SU-DHL-6 (cell line): ENCODE measurements around the gene ZXDC.
A peak's percentile ranks its signal among the peaks of the same experiment; 100 is the strongest.

ENCODE experiments used
- H2AFZ ChIP-seq: fragments of 200-600 bp; sonication (generic); 2 replicates; pipeline ENCODE4 v1.6.1; 2014; ENCODE audit warnings: low read depth, mild to moderate bottlenecking, moderate library complexity, mixed read lengths, antibody characterized with exemption, low read length; ENCODE audit not compliant: severe bottlenecking
- H3F3A ChIP-seq: fragments of 200-600 bp; shearing (Covaris generic); 2 replicates; pipeline ENCODE4 v1.6.0; 2016; ENCODE audit warnings: antibody characterized with exemption, mild to moderate bottlenecking; ENCODE audit not compliant: insufficient read depth
- H3K27ac ChIP-seq: fragments of 200-600 bp; sonication (generic); 2 replicates; pipeline ENCODE4 v1.5.1; 2016; ENCODE audit warnings: low read depth, mild to moderate bottlenecking, low read length, moderate library complexity, mixed read lengths
- H3K27me3 ChIP-seq: fragments of 200-600 bp; sonication (generic), shearing (Covaris generic); 2 replicates; pipeline ENCODE4 v1.6.0; 2014; ENCODE audit warnings: mild to moderate bottlenecking, low read length
- H3K36me3 ChIP-seq: fragments of 200-600 bp; sonication (generic); 2 replicates; pipeline ENCODE4 v1.6.1; 2014; ENCODE audit warnings: mild to moderate bottlenecking, low read length, mixed read lengths
- H3K4me2 ChIP-seq: fragments of 300-600, 200-600 bp; shearing (Covaris generic), sonication (generic); 2 replicates; pipeline ENCODE4 v1.6.0; 2014; ENCODE audit warnings: low read length, low read depth, mild to moderate bottlenecking; ENCODE audit not compliant: poor library complexity, severe bottlenecking
- H3K4me3 ChIP-seq: fragments of 200-600 bp; sonication (generic); 2 replicates; pipeline ENCODE4 v1.5.1; 2014; ENCODE audit warnings: antibody characterized with exemption, low read length, mild to moderate bottlenecking, mixed read lengths; ENCODE audit not compliant: insufficient read depth, poor library complexity, severe bottlenecking
- H3K79me2 ChIP-seq: fragments of 200-600 bp; sonication (generic); 2 replicates; pipeline ENCODE4 v1.6.1; 2014; ENCODE audit warnings: mild to moderate bottlenecking, low read length, moderate library complexity; ENCODE audit not compliant: insufficient read depth
- H3K9ac ChIP-seq: fragments of 200-600 bp; sonication (generic); 2 replicates; pipeline ENCODE4 v1.7.0; 2014; ENCODE audit warnings: mild to moderate bottlenecking, low read length
- H3K9me2 ChIP-seq: fragments of 200-600 bp; sonication (generic); replicated peaks from 2 replicates; pipeline ENCODE4 v1.6.1; 2014; ENCODE audit warnings: low read length; ENCODE audit not compliant: insufficient read depth
- H3K9me3 ChIP-seq: fragments of 200-600 bp; sonication (generic); 2 replicates; pipeline ENCODE4 v1.6.1; 2014; ENCODE audit warnings: low read length, mixed read lengths; ENCODE audit not compliant: insufficient read depth
- H4K20me1 ChIP-seq: fragments of 200-600 bp; sonication (generic); 2 replicates; pipeline ENCODE4 v1.6.1; 2014; ENCODE audit warnings: low read depth, mild to moderate bottlenecking, antibody characterized with exemption, low read length, moderate library complexity, mixed read lengths
- EZH2phosphoT487 ChIP-seq: fragments of 200-600 bp; sonication (generic), shearing (Covaris generic); conservative IDR thresholded peaks from 2 replicates; pipeline ENCODE4 v1.6.1; 2018; ENCODE audit warnings: mild to moderate bottlenecking, antibody characterized with exemption, low read length, moderate library complexity, mixed read lengths
- TF ChIP-seq, protein P1 (sequence below): fragments of 200-600 bp; sonication (generic); IDR thresholded peaks from one replicate; pipeline ENCODE4 v1.5.1; 2017; ENCODE audit warnings: antibody characterized with exemption, mild to moderate bottlenecking, low read length, moderate library complexity; ENCODE audit not compliant: insufficient read depth, poor library complexity, severe bottlenecking

The ZXDC gene, protein sequence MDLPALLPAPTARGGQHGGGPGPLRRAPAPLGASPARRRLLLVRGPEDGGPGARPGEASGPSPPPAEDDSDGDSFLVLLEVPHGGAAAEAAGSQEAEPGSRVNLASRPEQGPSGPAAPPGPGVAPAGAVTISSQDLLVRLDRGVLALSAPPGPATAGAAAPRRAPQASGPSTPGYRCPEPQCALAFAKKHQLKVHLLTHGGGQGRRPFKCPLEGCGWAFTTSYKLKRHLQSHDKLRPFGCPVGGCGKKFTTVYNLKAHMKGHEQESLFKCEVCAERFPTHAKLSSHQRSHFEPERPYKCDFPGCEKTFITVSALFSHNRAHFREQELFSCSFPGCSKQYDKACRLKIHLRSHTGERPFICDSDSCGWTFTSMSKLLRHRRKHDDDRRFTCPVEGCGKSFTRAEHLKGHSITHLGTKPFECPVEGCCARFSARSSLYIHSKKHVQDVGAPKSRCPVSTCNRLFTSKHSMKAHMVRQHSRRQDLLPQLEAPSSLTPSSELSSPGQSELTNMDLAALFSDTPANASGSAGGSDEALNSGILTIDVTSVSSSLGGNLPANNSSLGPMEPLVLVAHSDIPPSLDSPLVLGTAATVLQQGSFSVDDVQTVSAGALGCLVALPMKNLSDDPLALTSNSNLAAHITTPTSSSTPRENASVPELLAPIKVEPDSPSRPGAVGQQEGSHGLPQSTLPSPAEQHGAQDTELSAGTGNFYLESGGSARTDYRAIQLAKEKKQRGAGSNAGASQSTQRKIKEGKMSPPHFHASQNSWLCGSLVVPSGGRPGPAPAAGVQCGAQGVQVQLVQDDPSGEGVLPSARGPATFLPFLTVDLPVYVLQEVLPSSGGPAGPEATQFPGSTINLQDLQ

DNA sequence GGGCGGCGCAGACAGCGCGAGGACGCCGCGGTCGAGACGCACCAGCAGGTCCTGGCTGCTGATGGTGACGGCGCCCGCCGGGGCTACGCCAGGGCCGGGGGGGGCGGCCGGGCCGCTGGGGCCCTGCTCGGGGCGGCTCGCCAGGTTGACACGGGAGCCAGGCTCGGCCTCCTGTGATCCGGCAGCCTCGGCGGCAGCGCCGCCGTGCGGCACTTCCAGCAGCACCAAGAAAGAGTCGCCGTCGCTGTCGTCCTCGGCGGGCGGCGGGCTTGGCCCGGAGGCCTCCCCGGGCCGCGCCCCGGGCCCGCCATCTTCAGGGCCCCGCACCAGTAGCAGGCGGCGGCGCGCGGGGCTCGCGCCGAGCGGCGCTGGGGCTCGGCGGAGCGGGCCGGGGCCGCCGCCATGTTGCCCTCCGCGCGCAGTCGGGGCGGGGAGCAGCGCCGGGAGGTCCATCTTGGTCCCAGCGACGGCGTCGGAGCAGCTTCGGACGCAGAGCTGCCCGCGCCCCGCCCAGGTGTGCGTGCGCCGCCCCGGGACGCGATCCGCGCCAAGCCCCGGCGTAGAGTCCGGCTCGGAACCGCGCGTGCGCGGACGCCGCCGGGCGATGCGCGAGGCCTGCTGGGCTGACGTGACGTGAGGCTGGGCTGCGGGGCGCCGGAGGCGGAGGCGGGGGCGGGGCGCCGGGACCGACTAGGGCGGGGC lies at the start of gene ZXDC:
ZXDC (minus strand) TSS at position 479 of the 702 bp plus-strand sequence; CDS start at position 453, 26 bp downstream.
- H3K27me3 ChIP-seq: no peaks in the 10 kb centered on the region
- TF ChIP-seq EZH2phosphoT487: no peak
- TF ChIP-seq, protein P1, sequence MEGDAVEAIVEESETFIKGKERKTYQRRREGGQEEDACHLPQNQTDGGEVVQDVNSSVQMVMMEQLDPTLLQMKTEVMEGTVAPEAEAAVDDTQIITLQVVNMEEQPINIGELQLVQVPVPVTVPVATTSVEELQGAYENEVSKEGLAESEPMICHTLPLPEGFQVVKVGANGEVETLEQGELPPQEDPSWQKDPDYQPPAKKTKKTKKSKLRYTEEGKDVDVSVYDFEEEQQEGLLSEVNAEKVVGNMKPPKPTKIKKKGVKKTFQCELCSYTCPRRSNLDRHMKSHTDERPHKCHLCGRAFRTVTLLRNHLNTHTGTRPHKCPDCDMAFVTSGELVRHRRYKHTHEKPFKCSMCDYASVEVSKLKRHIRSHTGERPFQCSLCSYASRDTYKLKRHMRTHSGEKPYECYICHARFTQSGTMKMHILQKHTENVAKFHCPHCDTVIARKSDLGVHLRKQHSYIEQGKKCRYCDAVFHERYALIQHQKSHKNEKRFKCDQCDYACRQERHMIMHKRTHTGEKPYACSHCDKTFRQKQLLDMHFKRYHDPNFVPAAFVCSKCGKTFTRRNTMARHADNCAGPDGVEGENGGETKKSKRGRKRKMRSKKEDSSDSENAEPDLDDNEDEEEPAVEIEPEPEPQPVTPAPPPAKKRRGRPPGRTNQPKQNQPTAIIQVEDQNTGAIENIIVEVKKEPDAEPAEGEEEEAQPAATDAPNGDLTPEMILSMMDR: no peak
- peak within 1 kb of the TSS; percentile 79 for H3K4me2 ChIP-seq
- H2AFZ ChIP-seq: peak within 1 kb of the TSS; percentile 90
- H3K4me3 ChIP-seq: peak within 1 kb of the TSS; percentile 79
- peak within 1 kb of the TSS; percentile 71 for H3K9ac ChIP-seq
- no peaks in the 10 kb centered on the region for H4K20me1 ChIP-seq
- H3K9me2 ChIP-seq: no peaks in the 10 kb centered on the region
- no peaks in the 10 kb centered on the region for H3F3A ChIP-seq
- peaks cover 1% of the 10 kb centered on the region; the same call in 1 of the 2 replicates for H3K36me3 ChIP-seq
- peak within 1 kb of the TSS; percentile 36; the same call in 1 of the 2 replicates for H3K27ac ChIP-seq
- peaks cover 31% of the 10 kb centered on the region for H3K79me2 ChIP-seq
- H3K9me3 ChIP-seq: no peaks in the 10 kb centered on the region

GRCh38 chr3:126525091-126525852 lies 49.6 kb upstream of the ZXDC start:
- no peak overlapping the region for H2AFZ ChIP-seq
- no peak overlapping the region for H3K4me2 ChIP-seq
- no peaks in the 10 kb centered on the region for H3K79me2 ChIP-seq
- no peaks in the 10 kb centered on the region for H4K20me1 ChIP-seq
- H3K9me2 ChIP-seq: no peaks in the 10 kb centered on the region
- no peak for TF ChIP-seq EZH2phosphoT487
- TF ChIP-seq, protein P1: no peak
- no peaks in the 10 kb centered on the region for H3F3A ChIP-seq
- H3K9ac ChIP-seq: no peak overlapping the region
- H3K27ac ChIP-seq: no peak overlapping the region
- no peaks in the 10 kb centered on the region for H3K36me3 ChIP-seq
- no peaks in the 10 kb centered on the region for H3K9me3 ChIP-seq
- H3K27me3 ChIP-seq: no peaks in the 10 kb centered on the region
- no peak overlapping the region for H3K4me3 ChIP-seq

DNA sequence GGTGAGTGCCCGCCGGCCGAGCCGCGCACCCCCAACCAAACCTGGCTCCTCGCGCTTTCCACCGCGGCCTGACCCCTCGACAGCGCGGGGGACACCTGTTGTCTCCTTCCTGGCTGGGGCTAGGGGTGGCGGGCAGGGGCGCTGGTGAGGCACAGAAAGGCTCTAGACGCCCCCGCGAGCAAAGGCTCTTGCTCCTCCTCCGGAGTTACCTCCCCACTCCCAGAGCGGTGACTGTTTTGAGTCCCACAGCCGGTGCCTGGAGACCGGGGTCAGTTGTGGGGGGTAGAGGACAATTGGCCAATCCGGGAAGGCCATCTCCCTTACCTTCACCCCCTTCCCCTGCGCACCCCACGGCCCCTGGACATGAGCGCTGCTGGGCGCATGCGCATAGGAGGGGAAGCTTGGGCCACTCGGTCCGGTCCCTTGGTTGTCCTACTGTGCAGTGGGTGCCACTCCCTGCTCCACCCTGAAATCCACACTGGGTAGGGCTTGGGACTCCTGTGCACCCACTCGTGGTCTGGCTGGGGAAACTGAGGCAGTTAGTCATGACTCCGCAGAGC lies 48.8 kb upstream of the ZXDC start:
- no peak overlapping the region for H2AFZ ChIP-seq
- H3K9ac ChIP-seq: no peak overlapping the region

More for the DNA sequence above, 48.8 kb upstream of the ZXDC start:
- Histone ChIP-seq H3F3A (no peaks in the 10 kb centered on the region), H3K9me2 (no peaks in the 10 kb centered on the region), H3K79me2 (no peaks in the 10 kb centered on the region), H3K4me3 (no peak overlapping the region), H3K4me2 (no peak overlapping the region), H3K9me3 (no peaks in the 10 kb centered on the region), H4K20me1 (no peaks in the 10 kb centered on the region), H3K36me3 (no peaks in the 10 kb centered on the region), H3K27me3 (no peaks in the 10 kb centered on the region), H3K27ac (no peak overlapping the region)
- TF ChIP-seq EZH2phosphoT487: no peak
- TF ChIP-seq, protein P1: no peak
